Neural cell (in vitro differentiated cells): Measurements from ENCODE around the gene ZNF618.

Experiments
- EP300 ChIP-seq: fragments of 450-650 bp; conservative IDR thresholded peaks from 2 replicates; pipeline ENCODE4 v1.6.1; 2014; ENCODE audit warnings: antibody characterized with exemption, mild to moderate bottlenecking, moderate library complexity; ENCODE audit not compliant: poor library complexity, severe bottlenecking
- EZH2 ChIP-seq: fragments of 200-600, 300-800 bp; shearing (Covaris generic), sonication (generic); IDR thresholded peaks from 2 replicates; pipeline ENCODE4 v1.6.1; 2014; ENCODE audit warnings: antibody characterized with exemption, low read length, borderline replicate concordance, mild to moderate bottlenecking; ENCODE audit not compliant: insufficient read depth, poor library complexity, severe bottlenecking
- MXI1 ChIP-seq: fragments of 450-650 bp; conservative IDR thresholded peaks from 2 replicates; pipeline ENCODE4 v1.6.1; 2014; ENCODE audit warnings: antibody characterized with exemption, mild to moderate bottlenecking; ENCODE audit not compliant: poor library complexity, severe bottlenecking
- POLR2AphosphoS5 ChIP-seq: IDR thresholded peaks from 2 replicates; pipeline ENCODE4 v1.6.1; 2012
- RAD21 ChIP-seq: fragments of 450-650 bp; conservative IDR thresholded peaks from 2 replicates; pipeline ENCODE4 v1.6.1; 2014; ENCODE audit warnings: antibody characterized with exemption, mild to moderate bottlenecking, moderate library complexity
- SMC3 ChIP-seq: fragments of 450-650 bp; conservative IDR thresholded peaks from 2 replicates; pipeline ENCODE4 v1.6.1; 2014; ENCODE audit warnings: antibody characterized with exemption, mild to moderate bottlenecking, moderate library complexity; ENCODE audit not compliant: poor library complexity
- TAF1 ChIP-seq: IDR thresholded peaks from 2 replicates; pipeline ENCODE4 v1.6.1; 2012; ENCODE audit warnings: low read depth
- TF ChIP-seq, protein P1 (sequence below): fragments of 450-650 bp; IDR thresholded peaks from 2 replicates; pipeline ENCODE4 v1.5.1; 2014; ENCODE audit warnings: antibody characterized with exemption, mild to moderate bottlenecking, moderate library complexity; ENCODE audit not compliant: poor library complexity, severe bottlenecking
- TF ChIP-seq, protein P2 (sequence below): IDR thresholded peaks from 2 replicates; pipeline ENCODE4 v1.6.1; 2012; ENCODE audit warnings: borderline replicate concordance

DNA sequence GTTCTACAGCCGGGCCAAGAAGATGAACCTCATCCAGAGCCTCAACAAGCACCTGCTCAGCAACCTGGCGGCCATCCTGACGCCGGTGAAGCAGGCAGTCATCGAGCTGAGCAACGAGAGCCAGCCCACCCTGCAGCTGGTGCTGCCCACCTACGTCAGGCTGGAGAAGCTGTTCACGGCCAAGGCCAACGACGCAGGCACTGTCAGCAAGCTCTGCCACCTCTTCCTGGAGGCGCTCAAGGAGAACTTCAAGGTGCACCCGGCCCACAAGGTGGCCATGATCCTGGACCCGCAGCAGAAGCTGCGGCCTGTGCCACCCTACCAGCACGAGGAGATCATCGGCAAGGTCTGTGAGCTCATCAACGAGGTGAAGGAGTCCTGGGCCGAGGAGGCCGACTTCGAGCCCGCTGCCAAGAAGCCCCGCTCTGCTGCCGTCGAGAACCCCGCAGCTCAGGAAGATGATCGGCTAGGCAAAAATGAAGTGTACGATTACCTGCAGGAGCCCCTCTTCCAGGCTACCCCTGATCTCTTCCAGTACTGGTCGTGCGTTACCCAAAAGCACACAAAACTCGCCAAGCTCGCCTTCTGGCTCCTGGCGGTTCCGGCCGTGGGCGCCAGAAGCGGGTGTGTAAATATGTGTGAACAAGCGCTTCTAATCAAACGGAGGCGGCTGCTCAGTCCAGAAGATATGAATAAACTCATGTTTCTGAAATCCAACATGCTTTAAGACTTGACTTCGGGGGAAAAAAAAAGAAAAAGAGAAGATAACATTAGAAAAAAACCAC lies 173.5 kb downstream of the ZNF618 start:
- TF ChIP-seq, protein P1, sequence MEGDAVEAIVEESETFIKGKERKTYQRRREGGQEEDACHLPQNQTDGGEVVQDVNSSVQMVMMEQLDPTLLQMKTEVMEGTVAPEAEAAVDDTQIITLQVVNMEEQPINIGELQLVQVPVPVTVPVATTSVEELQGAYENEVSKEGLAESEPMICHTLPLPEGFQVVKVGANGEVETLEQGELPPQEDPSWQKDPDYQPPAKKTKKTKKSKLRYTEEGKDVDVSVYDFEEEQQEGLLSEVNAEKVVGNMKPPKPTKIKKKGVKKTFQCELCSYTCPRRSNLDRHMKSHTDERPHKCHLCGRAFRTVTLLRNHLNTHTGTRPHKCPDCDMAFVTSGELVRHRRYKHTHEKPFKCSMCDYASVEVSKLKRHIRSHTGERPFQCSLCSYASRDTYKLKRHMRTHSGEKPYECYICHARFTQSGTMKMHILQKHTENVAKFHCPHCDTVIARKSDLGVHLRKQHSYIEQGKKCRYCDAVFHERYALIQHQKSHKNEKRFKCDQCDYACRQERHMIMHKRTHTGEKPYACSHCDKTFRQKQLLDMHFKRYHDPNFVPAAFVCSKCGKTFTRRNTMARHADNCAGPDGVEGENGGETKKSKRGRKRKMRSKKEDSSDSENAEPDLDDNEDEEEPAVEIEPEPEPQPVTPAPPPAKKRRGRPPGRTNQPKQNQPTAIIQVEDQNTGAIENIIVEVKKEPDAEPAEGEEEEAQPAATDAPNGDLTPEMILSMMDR = no peak
- TF ChIP-seq, protein P2, sequence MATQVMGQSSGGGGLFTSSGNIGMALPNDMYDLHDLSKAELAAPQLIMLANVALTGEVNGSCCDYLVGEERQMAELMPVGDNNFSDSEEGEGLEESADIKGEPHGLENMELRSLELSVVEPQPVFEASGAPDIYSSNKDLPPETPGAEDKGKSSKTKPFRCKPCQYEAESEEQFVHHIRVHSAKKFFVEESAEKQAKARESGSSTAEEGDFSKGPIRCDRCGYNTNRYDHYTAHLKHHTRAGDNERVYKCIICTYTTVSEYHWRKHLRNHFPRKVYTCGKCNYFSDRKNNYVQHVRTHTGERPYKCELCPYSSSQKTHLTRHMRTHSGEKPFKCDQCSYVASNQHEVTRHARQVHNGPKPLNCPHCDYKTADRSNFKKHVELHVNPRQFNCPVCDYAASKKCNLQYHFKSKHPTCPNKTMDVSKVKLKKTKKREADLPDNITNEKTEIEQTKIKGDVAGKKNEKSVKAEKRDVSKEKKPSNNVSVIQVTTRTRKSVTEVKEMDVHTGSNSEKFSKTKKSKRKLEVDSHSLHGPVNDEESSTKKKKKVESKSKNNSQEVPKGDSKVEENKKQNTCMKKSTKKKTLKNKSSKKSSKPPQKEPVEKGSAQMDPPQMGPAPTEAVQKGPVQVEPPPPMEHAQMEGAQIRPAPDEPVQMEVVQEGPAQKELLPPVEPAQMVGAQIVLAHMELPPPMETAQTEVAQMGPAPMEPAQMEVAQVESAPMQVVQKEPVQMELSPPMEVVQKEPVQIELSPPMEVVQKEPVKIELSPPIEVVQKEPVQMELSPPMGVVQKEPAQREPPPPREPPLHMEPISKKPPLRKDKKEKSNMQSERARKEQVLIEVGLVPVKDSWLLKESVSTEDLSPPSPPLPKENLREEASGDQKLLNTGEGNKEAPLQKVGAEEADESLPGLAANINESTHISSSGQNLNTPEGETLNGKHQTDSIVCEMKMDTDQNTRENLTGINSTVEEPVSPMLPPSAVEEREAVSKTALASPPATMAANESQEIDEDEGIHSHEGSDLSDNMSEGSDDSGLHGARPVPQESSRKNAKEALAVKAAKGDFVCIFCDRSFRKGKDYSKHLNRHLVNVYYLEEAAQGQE = no peak
- TF ChIP-seq TAF1 = no peak
- TF ChIP-seq EZH2 = no peak
- TF ChIP-seq POLR2AphosphoS5 = no peak
- TF ChIP-seq RAD21 = no peak
- TF ChIP-seq MXI1 = no peak
- TF ChIP-seq SMC3 = no peak
- no peak for TF ChIP-seq EP300
